Measurements from ENCODE around the gene RPL38. TPM values are rescaled to one million over a fixed set of nuclear protein-coding genes. Genes with fewer than 3 reads are reported as not detected.
"Not testable (repeated sequence)": the region's sequence is repeated elsewhere in the genome, so short reads cannot be mapped to it uniquely, and the experiment has no call there.

Gene RPL38
- total RNA-seq, 1 donor from 2014 or later: 288 TPM

DNA sequence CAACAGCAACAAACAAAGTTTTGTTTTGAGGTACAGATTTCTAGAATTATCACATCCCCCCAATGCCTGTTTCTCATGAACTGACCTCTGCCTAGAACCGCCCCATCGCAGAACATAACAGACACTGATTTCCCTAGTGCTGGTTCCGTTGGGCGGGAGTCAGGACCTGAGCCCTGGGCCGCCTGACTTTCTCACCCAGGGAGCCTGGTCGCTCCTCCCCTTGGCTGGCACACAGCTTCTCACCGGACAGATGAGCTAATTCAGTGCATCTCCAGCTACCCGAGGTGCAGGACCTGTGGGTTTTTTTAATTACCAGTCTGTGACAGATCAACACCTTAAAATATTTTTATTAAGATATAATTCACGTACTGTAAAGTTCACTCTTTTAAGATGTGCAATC lies 20.1 kb upstream of the RPL38 start:
- no peak for DNase-seq (ENCODE audit: low read depth)

- DNase-seq (ENCODE audit: low read depth): no peak
Measured at GRCh38 chr17:74185571-74186185, 17.8 kb upstream of the RPL38 start.

GRCh38 chr17:74186498-74186897 lies 17.0 kb upstream of the RPL38 start:
- no peak for DNase-seq (ENCODE audit: low read depth)

DNA sequence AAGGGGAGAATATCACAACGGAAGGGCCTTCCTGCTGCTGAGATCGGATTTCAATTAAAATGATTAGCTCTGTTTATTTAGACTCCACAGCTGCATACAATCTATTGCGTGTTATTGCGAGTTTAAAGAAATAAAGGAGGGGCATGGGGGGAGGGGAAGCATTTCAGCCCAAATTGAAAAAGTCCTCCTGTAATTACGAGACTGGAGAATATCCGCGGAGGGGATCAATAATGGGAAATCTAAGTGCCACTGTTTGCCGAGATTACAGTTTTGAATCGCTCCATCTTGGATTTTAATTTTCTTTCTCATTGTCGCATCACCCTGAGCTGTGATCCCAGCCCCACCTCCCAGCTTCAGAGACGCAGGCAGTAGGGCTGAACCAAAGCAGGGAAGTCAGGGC lies 15.7 kb upstream of the RPL38 start:
- no peak for DNase-seq (ENCODE audit: low read depth)

DNA sequence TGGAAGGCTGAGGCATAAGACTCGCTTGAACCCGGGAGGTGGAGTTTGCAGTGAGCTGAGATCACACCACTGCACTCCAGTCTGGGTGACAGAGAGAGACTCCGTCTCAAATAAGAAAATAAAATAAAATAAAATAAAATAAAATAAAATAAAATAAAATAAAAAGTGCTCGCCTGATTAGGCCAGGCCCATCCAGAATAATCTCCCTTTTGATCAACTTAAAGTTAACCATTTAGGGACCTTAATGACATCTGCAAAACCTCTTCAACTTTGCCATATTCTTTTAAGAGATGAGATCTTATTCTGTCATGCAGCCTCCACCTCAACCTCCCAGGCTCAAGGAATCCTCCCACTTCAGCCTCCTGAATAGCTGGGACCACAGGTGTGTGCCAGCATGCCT lies 14.8 kb upstream of the RPL38 start:
- not testable (repeated sequence) for DNase-seq (ENCODE audit: low read depth)

DNA sequence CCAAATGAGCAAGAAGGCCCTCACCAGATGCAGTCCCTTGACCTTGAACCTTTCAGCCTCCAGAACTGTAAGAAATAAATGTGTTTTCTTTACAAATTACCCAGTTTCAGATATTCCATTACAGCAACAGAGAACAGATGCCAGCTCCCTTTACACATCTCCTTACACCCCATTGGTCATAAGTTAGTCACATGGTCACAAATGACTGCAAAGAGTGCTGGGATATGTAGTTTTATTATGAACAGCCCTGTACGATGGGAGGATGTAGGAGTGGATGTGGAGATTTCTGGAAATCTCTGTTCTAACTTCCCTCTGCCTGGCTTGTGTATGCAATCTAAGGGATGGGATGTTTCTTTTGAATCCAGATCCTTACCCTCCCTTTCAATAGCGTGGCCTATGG lies 13.3 kb upstream of the RPL38 start:
- DNase-seq (ENCODE audit: low read depth): peak; percentile 48

DNA sequence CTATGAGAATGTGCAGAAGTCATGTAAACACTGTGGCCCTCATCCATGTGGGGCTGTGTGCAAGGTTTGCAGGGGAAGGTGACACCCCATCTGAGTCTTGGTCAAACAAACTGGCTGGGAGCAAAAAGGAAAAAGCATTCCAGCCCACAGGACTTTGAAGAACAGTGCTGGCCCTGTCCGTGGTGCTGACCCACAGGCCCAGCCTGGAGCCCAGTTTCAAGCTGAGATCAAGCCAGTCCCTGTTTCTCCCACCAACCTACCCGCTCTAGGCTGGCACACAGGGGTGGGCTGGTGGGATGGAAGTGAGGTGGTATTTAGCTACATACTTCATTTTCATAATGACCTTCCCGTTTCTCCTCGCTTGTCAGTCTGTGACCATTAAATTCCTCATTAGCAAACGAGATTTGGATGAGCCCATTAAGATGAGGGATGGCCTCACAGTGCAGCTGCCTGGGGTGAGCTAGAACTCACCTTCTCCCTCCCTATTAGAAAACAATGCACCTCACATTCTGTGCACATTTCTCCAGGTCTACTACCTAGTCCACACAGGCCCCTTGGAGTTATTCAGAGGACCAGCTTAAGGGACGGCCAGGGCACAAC lies 12.6 kb upstream of the RPL38 start:
- DNase-seq (ENCODE audit: low read depth): peak; percentile 60

DNA sequence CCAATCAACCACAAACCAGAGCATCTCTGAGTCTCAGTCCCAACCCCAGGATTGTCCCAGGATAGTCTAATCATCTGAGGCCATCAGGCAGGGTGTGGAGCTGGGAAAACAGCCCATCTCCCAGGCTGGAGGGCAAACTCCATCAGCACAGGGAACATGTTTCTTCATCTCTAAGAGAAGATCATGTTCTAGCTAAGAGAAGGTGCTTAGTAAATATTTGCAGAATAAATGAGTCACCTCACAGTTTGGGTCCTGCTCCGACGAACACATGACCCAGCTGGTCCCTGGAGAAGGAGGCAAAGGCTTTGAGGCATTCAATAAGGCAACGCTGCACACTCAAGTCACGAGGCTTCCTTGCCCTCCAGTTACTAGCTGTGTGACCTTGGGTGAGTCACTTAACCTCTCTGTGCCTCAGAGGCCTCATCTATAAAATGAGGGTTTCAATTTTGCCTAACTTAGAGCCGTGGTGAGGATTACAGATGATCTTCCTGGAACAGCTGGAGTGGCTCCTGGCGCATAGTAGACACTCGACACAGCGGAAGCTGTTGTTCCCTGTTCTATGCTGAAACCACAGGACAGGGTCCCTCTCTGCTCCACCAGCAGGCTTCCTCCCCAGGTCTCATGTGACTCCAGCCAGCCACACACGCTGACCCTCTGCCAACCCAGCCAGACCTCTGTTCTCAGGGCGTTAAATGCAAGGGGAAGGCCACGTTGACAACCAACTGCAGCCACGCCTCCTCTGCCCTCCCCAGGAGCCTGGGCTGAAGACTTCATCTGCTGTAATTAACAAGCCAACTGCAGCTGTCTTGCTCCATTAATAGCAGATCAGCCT lies 10.3 kb upstream of the RPL38 start:
- DNase-seq (ENCODE audit: low read depth): peak; percentile 97

GRCh38 chr17:74194682-74195081 lies 8.8 kb upstream of the RPL38 start:
- DNase-seq (ENCODE audit: low read depth): no peak

GRCh38 chr17:74196541-74197317 lies 6.7 kb upstream of the RPL38 start:
- no peak for DNase-seq (ENCODE audit: low read depth)

GRCh38 chr17:74197801-74198200 lies 5.7 kb upstream of the RPL38 start:
- DNase-seq (ENCODE audit: low read depth): no peak

DNA sequence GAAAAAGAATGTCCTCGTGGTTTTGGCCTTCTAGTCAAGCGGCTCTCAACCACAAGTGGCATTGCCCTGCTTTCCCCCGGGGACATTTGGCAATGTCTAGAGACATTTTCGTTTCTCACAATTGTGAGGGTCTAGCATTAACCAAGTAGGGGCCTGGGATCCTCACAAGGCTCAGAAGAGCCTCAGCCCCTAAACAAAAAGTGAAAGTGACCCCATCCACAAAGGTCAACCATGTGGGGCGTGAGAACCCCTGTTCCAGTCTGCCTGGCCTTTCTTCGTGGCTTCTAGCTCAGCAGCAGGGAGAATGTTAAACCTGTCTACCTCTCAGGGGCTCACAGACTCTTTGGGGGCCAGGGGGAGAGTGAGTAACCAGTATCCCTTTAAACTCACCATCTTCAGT lies 4.8 kb upstream of the RPL38 start:
- DNase-seq (ENCODE audit: low read depth): no peak

DNA sequence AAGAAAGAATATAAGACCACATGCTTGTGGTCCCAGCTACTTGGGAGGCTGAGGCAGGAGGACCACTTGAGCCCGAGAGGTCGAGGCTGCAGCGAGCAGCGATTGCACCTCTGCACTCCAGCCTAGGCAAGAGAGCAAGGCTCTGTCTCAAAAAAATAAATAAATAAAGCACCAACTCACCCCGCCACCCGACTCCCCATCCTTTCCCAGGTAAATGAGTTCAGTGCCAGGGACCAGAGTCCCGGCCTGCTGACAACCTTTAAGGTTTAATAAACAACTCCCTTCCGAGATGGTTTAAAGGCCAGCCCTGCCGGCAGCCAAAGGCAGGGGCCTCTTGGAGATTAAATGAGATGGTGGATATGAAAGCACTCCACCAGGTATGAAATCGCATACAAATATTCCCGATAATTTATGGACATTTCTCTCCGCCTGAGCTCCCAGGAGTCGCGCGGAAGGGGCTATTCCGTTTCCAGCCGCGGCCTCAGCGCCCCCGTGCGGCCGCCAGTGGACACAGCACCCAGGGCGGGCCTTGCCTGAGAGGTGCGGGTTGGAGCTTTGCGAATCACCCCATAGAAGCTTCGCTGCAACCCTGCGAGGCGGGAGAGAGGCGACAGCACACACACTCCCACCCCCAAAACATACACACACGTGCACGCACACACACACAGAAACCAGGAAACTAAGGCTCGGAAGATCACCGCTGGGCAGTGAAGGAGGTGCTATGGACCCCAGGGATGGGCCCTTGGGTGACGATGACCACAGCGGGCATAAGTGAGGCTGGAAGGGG lies 4.0 kb upstream of the RPL38 start:
- DNase-seq (ENCODE audit: low read depth): no peak

DNA sequence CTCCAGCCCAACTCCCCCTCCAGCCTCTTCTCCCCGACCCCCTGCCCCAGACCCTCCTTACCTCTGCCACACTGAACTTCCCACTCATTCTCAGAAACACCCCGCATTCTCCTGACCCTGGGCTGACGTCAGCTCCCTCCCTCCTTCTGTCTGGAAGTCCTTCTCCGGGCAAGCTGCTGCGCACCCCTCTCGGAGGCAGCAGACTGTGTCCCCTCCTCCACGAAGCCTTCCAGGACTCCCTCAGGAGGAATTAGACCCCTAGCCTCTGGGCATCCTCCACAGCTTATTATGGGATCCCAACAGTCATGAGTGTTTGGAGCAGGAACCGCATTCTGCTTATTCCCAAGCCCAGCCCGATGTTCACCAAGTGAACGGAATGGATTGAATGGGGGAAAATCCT lies 3.4 kb upstream of the RPL38 start:
- DNase-seq (ENCODE audit: low read depth): no peak

GRCh38 chr17:74201250-74201649 lies 2.2 kb upstream of the RPL38 start:
- peak; percentile 81 for DNase-seq (ENCODE audit: low read depth)

DNA sequence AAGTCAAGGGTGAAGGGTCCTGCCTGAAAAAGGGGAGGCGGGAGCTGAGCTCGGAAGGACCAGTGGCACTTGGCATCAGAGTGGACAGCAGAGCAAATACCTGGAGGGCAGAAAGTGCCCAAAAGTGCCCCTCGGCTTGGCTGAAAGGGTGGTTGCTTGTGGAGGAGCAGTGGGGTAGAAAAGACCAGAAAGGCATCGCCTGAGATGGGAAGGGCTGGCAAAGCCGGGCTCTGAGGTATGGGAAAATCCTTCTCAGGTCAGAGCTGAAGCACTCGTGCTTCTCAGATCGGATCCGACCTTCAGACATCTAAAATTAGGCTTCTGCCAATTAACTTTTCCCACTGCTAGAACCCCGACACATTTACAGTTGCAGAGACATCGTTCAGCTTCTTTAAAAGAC lies 1.5 kb upstream of the RPL38 start:
- no peak for DNase-seq (ENCODE audit: low read depth)

- no peak for DNase-seq (ENCODE audit: low read depth)
Measured at GRCh38 chr17:74202938-74203337, 540 bp upstream of the RPL38 start.

DNA sequence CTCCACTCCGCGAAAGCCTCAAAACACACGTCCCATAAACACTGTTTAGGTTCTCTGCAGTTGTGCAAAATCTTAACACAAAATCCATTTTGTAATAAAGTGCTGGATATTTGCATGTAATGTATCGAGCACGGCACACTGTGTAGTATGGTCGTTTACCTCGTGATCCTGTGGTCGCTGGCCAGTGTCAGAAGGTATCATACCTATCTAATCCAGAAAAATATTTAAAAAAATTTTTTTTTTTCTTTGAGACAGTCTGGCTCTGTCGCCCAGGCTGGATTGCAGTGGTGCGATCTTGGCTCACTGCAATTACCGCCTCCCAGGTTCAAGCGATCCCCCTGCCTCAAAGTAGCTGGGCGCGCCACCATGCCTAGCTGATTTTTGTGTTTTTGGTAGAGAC lies 996 bp downstream of the RPL38 start:
- no peak for DNase-seq (ENCODE audit: low read depth)

- DNase-seq (ENCODE audit: low read depth): no peak
Measured at GRCh38 chr17:74205274-74205673, 1.8 kb downstream of the RPL38 start.

DNA sequence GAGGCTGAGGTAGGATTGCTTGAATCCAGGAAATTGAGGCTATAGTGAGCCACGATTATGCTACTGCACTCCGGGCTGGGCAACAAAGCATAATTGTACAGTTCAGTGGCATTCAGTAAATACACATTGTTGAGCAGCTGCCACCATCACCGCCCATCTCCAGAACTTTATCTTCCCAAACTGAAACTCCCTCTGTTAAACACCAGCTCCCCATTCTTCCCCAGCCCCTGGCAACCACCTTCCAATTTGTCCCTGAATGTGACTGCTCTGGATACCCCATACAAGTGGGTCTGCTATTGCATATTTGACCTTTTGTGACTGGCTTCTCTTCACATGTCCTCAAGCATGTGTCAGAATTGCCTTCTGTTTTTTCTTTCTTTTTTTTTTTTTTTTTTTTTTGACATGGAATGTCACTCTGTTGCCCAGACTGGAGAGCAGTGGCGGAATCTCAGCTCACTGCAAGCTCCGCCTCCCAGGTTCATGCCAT lies 2.9 kb downstream of the RPL38 start:
- DNase-seq (ENCODE audit: low read depth): no peak
